GM18868 (cell line): Measurements from ENCODE around the gene MMP17.

Experiments used
- ATAC-seq: cut with Tn5 transposase; IDR thresholded peaks from one replicate; pipeline ENCODE4 v1.9.1; 2021; ENCODE audit warnings: mild to moderate bottlenecking, moderate library complexity; ENCODE audit not compliant: unreplicated experiment

Gene MMP17

GRCh38 chr12:131827961-131828534 is at the start of gene MMP17:
MMP17 (plus strand) TSS chr12:131828393; CDS start chr12:131828495, 102 bp downstream.
- peak; percentile 58 for ATAC-seq

GRCh38 chr12:131779027-131779426 is 49.2 kb upstream of the MMP17 start:
- no peak for ATAC-seq

DNA sequence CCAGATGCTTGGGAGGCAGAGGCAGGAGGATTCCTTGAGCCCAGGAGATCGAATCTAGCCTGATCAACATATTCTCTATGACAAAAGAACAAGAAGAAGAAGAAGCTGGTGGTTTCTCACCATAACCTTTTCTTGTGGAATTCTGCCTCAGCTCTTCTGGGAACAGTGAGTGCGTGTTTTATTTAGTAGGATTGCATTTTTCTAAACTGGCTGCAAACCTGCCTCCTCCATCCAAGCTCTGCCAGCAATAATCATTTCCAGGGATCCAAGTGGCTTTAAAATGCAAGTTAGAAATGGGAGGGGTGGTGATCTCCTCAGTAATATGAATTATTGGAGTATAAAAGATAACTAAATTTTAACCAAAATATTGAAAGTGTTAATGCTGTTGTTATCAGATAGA is 46.1 kb upstream of the MMP17 start:
- no peak for ATAC-seq

- ATAC-seq: no peak
Measured at GRCh38 chr12:131783915-131784541, 44.2 kb upstream of the MMP17 start.

- no peak for ATAC-seq
Measured at GRCh38 chr12:131784909-131785762, 43.1 kb upstream of the MMP17 start.

- no peak for ATAC-seq
Measured at GRCh38 chr12:131785763-131786330, 42.3 kb upstream of the MMP17 start.

DNA sequence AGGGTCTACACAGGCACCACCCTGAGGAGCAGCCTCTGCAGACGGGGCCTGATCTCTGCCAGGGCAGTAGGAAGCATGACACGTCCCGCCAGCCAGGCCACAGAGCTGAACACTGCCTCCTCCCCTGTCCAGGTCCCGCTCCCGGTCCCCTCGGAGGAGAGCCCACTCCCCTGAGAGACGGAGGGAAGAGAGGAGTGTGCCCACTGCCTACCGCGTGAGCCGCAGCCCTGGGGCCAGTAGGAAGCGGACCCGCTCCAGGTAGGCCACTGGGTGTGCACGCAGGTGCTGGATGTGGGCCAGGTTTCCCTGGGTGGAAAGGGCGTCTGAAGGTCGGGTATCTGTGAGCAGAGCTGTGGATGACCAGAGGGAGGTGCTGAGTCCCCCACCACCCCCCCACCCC is 41.9 kb upstream of the MMP17 start:
- no peak for ATAC-seq

DNA sequence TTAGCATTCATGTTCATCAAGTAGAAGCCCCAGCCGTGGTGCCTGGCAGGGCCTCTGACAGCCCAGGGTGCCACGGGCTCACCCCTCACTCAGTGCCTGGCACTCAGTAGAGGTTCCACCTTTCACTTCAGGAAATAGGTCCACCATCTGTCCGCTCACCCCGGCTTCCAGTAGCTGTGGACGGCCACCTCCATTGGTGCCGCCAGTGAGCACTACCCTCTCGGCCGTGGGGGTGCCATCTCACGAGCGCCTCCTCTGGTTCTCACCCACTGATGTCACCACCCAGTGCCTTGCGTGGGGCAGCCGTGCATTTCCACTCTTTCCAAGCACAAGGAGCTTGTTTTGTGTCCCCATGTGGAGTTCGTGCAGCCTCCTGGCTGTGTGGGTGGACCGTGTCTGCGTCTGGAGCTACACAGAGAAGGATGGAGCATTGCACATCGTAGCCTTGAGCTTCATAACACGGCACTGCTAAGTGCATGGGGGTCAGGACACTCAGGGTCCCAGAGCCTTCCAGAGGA is 41.0 kb upstream of the MMP17 start:
- ATAC-seq: no peak

- no peak for ATAC-seq
Measured at GRCh38 chr12:131788070-131788469, 40.1 kb upstream of the MMP17 start.

- ATAC-seq: no peak
Measured at GRCh38 chr12:131789638-131790037, 38.6 kb upstream of the MMP17 start.

DNA sequence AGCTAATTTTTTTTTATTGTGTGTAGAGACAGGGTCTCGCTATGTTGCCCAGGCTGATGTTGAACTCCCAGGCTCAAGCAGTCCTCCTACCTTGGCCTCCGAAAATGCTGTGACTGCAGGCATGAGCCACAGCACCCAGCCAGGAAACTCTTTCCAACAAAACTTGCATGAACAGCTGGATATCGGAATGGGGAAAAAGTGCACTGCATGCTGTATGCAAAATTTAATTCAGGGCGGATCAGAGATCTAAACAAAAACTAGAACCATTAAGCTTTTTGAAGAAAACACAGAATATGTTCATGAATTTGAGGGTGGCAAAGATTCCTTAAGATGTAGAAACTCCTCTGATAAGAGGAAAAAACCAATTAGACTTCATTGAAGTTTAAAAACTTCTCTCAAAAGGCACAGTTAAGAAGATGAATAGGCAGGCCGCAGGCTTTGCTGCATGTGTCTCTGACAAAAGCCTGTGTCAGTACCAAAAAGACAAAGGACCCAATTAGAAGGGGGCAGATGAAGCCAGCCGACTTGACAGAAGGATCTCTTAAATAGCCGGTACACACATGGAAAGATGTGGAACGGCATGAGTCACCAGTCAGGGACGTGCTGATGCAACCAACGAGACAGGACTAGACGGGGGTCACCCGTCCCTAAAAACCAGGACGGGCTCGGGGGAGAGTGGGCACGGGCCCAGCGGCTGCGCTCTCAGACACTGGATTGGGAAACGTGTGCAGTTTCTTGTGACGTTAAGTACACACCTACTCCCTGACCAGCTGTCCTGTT is 34.8 kb upstream of the MMP17 start:
- ATAC-seq: no peak

GRCh38 chr12:131794061-131794460 is 34.1 kb upstream of the MMP17 start:
- ATAC-seq: no peak

GRCh38 chr12:131794573-131794972 is 33.6 kb upstream of the MMP17 start:
- ATAC-seq: no peak

DNA sequence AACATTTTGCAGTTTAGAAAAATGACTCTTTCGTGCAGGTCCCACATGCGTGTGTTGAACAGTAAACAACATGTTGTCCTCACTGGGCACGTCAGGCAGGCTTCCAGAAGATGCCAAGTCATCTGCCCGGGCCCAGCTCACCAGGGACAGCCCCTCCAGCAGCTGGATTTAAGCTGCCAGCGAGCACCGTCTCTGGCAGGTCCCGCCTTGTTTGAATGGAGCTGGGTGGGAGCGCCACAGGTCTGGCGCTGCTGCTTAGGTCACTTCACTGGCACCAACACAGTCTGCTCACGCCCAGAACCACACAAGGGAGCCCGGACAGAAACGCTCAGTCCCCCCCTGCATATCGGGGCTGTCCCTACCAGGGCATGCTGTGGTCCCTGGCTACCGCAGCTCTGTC is 33.1 kb upstream of the MMP17 start:
- ATAC-seq: no peak

DNA sequence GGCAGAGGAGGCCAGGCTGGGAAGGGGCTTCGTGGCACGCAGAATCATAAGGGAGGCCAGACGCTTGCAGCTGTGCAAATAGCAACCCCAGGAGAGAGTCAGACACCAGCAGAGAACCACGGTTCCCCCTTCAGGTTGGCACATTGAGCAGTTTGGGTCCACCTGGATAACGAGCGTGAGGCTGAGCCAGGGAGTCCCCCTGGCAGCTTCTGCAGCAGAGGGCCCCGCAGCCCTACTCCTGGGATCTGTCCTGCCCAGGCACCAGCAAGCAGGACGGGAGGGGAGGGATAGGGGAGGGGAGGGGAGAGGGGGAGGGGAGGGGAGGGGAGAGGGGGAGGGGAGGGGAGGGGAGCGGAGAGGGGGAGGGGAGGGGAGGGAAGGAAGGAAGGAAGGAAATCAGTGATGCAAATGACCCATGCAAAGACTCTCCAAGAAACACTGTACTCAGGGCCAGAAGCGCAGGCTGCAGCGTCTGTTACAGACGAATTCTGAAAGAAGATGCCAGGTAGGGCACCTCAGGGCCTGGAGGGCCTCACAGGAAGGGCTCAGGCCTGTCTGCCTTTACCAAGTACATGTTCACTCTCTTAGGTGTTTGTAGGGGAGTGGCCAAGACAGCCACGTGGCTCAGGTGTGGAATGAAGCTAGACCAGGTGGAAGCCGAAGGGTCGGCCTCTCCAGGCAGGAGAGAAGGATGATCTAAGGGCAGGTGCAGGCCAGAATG is 32.3 kb upstream of the MMP17 start:
- ATAC-seq: no peak

DNA sequence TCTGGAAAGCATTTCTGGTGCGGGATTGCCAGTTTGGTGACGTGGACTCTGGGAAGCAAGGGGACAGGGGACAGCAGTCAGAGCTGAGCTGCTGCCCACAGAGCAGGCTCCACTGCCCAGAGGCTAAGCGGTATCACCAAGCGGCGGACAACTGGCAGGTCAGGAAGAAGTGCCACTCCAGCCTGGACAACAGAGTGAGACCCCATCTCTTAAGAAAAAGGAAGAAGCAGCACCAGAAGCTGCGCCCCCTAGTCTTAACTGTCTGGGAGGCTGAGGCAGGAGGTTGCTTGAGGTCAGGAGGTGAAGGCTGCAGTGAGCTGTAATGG is 31.8 kb upstream of the MMP17 start:
- ATAC-seq: no peak

GRCh38 chr12:131796754-131797587 is 31.2 kb upstream of the MMP17 start:
- no peak for ATAC-seq

- ATAC-seq: no peak
Measured at GRCh38 chr12:131797588-131797934, 30.6 kb upstream of the MMP17 start.

DNA sequence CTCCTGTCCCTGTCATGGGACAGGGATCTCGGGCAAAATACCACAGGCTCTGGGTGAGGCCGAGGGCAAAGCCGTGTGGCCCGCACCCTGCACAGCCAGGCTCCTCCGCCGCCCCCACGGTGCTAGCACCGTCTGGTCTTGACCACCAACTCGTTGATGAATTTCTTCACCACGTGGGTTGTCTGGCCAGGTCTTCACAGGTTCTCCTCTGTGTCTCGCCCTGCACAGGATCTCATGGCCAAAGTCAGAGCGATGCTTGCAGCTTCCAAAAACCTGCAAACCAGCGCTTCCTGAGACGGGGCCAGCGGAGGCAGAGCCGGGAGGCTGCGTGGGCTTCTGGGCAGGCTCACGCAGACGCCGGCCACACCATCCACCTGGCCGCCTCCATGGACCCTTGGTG is 29.0 kb upstream of the MMP17 start:
- no peak for ATAC-seq
